ENCODE results near the gene OPRL1.

The OPRL1 gene

DNA sequence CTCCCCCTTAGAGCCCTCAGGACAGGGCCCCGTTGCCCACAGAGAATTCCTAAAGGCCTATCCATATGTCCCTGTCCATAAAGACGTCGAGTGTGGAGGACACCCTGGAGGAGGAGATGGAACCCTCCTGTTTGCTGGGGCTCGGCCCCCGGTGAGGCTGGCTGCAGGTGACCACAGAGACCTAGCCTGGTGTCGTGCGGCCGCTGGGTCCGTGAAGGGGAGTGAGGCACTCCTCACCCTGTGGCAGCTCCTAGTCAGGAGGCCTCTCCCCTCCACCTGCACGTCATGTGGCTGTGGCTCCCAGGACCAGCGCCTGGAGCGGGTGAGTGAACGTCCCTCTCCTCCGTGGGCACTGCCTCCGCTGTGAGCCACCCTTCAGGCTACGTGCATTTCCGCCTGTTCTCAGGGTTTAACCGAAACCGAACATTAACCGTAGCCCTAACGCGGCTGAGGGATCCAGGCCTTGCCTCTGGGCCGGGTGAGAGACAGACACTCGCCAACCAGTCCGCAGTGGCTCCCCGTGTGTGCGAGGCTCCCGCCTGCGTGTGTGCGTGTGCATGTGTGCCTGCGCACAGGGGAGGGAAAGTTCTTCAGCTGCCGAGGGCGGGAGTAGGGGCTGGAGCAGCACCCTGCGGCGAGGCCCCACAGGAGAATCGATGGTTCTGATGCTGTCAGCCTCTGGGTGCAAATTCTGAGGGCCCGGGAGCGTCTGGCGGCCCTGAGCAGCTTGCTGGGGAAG is 22.8 kb upstream of the OPRL1 start:
- no peak for DNase-seq

DNA sequence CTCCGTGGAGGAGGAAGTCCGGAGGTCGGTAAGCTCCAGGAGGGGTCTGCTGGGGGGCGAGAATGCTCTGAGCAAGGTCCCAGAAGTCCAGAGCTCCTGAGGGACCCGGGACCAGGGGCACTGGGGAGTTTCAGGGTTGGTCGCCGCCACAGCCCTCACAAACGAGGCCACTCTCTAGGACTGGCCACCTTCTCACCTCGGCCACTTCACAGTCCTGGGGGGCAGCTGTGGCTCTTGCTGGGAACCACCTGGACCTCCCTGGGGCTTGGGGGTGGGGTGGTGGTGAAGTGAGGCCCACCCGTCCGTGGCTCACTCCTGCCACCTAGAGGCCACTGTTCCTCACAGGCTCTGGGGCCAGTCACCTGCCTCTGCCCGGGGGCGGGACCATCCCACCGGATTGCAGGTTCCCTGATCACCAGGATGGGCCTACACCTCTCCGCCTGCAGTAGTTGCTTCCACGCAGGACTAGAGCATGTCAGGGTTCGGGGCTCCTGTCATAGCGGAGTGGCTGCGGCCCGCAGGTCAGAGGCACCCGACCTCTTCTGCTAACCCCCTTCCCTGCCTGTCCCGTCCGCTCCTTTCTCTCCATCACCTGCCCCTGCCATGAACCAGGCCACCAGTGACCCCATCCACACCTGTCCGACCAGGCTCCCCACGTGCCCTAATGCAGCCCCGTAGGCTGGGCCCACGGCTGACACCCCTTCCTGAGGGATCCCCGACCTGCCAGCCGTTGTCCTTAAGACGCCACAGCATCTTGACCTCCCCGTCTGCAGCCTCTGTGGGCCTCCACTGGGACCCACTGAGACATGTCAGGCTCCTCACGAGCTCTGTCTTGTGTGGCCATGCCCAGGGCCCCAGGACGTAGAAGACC is 22.0 kb upstream of the OPRL1 start:
- peak; percentile 85 for DNase-seq

DNA sequence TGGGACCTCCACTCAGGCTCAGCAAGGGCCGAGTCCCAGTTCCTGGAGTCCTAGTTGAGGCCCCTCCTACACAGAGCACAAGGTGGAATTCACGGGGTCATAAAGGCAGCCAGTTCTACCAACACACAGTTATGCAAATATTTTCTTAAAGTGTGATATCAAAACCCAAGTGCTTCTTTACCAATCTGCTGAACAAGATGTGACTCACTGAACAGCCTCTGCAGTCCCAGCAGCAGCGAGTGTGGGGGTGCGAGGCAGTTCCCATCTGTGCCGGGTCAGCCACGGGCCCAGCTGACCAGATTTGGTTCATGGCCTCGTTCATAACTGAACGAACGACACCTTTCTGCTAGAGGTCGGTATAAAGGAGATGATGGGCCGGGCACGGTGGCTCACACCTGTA is 21.3 kb upstream of the OPRL1 start:
- no peak for DNase-seq

DNA sequence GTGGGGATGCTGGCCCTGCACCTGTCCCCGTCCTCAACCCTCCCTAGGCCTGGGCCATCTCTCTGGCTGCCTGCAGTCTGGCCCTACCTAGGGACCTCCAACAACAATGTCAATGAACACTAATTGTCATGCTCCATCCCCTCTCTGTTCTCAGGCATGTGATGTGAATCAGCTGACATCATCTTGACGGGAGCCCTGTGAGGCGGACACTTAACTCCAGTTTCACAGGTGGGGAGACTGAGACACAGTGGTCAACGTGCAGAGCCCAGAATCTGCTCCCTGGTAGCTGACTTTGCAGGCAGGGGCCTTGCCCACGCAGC is 17.6 kb upstream of the OPRL1 start:
- no peak for DNase-seq

DNA sequence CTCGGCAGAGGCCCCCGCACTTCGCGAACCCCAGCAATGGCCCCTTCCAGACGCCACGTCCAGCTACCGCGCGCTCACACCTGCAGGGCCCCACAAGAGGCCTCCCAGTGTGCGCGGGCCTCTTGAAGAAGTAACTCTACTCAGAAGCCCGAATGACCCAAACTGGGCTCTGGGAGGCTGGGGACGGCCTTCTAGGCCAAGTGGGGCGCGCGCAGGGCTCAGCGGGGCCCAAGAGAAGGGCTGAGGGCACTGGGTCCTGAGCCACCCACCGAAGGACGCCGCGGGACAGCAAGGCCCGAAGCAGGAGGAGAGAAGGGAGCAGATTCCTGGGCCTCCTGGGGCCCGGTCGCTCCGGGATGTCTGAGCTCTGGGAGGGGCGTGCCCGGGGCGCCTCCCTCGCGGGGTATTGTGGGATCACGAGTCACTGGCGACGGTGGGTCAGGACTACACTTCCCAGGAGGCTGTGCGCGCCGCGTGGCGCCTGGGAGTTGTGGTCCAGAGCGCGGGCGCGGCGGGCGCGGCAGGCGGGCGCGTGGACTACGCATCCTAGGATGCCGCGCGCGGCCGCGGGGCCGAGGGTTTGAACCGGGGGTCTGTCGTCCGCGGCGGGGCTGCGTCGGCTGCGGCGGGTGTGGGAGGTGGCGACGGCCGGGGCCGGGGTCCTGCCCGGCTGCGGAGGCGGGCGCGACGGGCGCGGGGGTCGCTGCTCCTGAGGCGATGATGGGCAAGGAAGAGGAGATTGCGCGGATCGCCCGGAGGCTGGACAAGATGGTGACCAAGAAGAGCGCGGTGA is 17.1 kb upstream of the OPRL1 start, which contains the start of gene TCEA2:
TSS of gene TCEA2 (plus strand) at position 603 of the 793 bp plus-strand sequence. CDS start at position 718, 115 bp downstream.
- DNase-seq, result peak; percentile 99

DNA sequence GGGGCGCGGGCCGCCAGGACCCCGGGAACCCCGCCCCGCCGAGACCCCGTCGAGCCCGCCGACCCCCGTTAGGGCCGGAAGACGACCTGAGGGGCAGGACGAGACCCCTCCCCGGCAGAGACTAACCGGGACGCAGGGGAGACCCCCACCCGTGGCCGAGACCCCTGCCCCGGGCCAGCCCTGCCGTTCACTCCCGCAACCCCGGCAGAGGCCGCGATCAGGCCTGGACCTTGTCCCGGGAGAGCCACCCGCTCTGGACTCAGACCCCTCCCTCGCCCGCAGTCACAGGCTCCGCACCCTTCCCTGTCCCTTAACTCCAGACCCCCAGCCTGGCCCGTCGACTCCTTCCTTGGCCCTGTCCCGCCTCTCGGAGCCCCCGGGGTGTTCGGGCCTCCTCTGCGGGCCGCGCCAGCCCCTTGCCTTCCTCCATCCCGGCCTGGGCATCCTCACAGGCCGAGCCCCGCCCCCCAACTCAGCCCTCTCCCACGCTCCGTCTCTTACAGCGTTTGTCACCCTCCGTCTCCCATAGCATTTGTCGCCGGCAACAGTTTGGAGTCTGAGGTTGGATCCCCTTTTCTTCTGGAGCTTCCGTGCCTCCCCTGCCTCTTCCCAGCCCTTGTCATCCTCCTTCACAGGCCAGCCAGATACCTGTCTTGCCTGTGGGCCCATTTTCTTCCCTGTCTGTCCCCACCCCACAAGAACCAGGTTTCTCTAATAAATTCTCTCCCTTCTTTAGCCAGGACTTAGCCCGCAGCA is 16.3 kb upstream of the OPRL1 start:
- peak; percentile 39 for DNase-seq

DNA sequence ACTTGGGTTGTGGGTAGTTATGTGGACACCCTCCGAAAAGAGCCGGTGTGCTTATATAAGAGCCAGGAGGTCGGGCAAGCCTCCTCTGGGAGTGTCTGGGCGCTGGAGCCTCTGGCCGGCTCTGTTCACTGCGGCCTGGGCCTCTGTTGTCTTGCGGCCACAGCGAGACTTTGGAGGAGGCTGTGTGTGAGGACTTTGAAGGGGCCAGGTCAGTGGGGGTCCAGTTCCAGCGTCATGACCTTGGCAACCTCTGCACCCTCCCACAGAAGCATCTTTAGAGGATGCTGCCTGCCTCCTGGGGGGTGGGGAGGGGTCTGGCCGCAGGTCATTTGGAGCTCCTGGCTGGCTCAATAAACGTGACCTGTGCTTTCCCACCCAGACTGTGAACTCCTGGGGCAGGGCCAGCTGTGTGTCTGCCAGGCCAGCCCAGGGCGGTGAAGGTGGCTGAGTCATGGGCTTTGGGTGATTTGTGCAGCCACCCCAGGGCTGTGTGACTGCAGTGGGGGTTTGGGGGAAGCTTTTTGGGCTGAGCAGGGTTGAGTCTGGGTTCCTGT is 15.7 kb upstream of the OPRL1 start:
- no peak for DNase-seq

DNA sequence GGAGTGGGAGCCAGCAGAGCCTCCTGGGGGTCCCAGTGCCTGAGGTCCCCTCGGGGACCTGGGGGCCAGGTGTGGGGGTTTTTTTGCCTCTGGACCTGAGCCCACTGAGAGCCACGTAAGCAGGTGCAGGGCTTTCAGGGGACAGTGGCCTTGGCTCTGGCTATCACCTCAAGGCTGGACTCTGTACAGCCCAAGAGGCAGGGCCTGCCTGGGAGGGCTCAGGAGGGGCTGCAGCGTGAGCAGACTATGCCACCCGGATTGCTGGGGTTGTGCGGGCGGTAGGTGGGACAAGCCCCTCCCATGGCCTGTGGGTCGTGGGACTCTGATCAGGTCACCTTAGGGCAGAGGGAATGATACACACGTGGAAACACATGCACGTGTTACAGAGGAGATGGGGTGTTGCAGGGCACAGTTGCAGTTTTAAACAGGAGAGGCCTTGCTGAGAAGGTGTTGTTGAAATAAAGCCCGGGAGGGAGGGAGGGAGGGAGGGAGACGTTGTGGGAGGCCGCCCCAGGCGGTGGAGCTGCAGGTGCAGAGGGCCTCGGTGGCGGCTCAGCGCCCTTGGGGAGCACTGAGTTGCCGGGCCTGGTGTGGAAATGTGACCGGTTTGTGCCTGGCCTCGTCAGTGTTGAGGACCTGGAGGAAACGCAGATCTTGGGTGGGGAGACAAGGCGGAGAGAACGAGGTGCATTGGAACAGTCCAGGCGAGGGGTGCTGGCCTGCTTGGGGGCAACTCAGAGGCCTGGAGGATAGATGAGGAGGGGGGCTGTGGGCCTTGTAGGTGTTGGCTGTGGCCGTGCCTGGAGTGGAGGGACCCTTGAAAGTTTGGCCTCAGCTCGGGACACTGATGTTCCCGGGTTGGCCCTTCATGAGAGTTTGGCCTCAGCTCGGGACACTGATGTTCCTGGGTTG is 14.6 kb upstream of the OPRL1 start:
- no peak for DNase-seq

DNA sequence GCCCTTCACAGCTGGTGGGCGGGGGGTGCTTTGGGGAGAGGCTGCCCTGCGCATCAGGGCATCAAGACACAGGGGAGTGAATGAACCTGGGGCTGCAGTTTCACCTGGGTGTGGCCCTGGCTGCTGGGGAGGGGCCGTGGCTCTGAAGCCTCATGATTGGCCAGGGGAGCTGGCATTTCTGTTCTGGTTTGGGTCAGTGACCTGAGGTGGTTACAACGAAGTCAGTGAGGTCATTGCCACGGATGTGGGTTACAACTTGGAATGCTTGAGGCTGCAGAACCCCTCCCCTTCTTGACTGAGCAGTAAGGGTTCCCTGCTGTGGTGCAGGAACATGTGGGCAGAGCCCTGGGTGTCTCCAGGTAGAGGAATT is 13.9 kb upstream of the OPRL1 start:
- no peak for DNase-seq

DNA sequence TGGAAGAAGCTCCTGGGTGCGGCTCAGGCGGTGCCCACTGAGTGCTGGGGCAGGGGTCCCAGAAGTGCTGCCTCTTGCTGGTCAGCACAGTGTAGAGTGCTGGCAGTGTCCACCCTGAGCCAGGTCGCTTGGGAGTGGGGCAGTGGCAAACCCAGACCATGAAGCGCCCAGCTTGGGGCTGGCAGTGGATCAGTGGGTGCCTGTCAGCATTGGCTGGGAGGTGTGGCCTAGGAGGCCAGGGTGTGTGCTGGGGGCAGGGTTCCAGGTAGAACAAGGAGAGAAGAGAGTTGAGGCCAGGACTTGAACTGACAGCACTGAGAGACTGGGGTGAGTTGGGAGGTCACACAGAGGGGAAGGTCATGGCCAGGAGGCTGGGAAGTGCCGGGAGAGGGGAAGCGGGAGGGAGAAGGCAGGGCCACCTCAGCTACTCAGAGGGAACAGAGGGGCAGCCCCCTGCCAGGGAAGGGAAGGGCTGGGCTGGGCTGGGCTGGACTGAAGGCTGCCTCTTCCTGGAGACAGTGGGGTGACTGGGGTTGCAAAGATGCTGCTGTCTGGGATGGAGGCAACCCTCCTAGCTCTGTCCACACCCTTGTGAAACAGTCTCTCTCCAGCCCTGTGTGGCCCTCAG is 12.8 kb upstream of the OPRL1 start:
- no peak for DNase-seq

DNA sequence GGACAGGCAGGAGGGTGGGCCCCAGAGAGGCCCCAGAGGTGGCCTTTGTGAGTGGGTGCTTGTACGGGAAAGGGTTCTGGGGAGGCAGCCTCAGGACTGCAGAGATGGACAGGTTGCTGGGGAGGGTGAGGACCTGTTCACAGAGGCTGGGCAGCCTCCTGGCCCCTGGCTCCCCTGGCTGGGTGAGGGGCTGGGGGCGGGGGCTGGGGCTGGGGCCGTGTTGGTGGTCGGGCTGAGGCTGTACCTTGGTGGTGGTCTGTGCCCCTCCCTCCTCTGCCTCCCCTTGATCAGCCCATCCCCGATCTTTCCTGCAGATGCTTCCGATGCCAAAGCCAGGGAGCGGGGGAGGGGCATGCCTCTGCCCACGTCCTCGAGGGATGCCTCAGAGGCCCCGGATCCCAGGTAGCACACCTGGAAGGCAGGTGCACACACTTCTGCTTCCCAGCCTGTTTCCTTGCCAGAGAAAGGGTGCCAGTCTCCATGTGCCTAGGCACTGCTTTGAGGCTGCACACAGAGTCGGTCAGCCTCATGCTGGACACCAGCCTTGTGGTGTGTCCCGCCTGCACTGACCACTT is 12.1 kb upstream of the OPRL1 start:
- no peak for DNase-seq

DNA sequence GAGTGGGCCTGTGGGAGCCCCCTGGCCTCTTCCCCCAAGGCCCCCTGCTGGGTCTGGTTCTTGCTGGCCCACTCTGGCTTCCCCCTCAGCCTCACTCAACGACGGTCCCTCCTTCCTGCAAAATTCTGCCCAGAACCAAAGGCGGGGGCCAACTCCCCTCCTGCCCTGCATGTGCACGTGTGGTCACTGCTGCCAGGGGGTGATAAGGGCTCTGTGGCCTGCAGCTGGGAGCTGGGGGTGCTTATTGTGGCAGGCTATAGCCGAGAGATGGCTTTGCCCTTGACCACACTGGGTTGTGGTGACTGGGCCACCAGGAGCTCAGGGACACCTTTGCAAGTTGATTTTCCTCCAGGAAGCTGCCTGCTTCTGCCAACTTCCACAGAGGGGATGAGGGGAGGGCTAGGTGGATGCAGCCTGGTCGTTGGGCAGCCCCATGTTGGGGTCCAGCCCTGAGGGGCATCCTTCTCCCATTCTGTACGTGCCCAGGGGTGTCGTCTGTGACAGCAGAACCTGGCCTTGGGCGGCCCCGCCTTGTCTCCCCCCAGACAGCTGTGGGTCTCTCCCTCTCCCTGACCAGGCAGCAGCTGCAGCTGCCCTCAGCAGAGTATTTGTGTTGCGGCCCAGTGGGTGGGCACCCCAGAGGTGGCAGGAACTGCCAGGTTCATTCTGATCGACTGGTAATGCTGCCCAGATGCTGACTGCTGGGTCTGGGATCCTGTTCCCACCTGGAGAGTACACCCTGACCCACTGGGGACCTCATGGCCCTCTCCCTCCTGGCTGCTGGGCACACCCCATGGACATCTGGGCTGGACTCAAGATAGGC is 11.3 kb upstream of the OPRL1 start:
- no peak for DNase-seq

DNA sequence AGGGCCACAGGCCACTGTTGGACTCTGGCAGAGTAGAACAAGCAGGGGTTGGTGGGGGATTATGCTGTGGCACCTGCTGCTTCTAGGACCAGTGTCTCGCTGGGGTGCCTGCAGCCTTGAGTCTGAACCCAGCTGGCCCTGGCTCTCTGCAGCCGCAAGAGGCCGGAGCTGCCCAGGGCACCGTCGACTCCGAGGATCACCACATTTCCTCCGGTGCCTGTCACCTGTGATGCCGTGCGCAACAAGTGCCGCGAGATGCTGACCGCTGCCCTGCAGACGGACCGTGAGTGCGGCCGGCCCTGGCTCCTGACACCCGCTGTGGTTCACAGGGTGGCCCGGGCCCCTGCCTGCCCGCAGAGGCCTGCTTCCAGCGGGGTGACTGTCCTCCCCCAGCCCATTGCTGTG is 10.7 kb upstream of the OPRL1 start:
- DNase-seq, result no peak

DNA sequence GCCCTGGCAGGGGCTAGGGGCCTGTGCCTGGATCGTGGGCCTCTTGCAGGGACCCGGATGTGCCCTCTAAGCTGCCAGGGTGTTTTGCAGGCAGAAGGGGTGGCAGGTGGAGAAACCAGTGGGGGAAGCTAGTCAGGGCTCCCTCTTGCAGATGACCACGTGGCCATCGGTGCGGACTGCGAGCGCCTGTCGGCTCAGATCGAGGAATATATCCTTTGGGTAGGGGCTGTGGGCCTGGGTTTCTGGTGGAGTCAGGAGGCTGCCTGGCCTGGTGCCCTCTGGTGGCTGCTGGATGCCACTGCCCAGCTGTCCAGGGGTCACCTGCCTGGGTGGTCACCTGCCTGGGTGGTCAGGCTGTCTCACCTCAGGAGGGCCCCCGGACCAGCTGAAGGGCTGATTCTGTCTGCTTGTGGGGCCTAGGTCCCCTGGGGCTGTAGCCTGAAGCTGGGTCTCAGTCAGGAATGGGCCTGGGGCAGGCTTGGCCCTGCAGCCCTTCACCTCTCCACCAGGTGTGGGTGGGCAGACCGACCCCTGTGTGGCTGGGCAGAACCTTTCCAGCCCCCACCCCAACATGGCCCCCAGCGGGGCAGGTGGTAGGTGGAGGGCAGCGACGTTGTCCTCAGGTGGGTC is 10.2 kb upstream of the OPRL1 start:
- DNase-seq, result peak; percentile 66

DNA sequence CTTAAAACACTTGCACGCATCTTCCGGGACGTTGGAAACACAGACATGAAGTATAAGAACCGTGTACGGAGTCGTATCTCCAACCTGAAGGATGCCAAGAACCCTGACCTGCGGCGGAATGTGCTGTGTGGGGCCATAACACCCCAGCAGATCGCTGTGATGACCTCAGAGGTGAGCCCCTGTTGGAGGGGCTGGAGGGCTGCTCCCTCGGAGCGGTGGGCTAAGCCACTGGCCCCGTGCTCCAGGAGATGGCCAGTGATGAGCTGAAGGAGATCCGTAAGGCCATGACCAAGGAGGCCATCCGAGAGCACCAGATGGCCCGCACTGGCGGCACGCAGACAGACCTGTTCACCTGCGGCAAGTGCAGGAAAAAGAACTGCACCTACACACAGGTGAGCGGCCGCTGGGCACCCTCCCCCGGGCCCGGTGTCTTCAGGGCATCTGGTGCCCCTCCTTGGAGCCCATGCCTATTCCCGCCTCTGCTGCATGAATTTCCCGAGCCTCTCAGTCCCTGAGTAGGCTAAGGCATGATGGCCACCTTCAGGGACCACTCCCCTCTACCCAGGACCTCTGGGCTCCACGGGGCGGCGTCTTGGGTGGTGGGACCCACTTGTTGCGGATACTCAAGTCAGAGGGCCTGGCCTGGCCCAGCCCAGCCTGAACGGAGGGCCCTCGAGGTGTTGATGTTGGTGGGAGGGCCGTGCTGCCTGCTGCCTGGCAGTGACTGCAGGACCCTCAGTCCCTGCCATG is 9.5 kb upstream of the OPRL1 start:
- DNase-seq, result no peak

DNA sequence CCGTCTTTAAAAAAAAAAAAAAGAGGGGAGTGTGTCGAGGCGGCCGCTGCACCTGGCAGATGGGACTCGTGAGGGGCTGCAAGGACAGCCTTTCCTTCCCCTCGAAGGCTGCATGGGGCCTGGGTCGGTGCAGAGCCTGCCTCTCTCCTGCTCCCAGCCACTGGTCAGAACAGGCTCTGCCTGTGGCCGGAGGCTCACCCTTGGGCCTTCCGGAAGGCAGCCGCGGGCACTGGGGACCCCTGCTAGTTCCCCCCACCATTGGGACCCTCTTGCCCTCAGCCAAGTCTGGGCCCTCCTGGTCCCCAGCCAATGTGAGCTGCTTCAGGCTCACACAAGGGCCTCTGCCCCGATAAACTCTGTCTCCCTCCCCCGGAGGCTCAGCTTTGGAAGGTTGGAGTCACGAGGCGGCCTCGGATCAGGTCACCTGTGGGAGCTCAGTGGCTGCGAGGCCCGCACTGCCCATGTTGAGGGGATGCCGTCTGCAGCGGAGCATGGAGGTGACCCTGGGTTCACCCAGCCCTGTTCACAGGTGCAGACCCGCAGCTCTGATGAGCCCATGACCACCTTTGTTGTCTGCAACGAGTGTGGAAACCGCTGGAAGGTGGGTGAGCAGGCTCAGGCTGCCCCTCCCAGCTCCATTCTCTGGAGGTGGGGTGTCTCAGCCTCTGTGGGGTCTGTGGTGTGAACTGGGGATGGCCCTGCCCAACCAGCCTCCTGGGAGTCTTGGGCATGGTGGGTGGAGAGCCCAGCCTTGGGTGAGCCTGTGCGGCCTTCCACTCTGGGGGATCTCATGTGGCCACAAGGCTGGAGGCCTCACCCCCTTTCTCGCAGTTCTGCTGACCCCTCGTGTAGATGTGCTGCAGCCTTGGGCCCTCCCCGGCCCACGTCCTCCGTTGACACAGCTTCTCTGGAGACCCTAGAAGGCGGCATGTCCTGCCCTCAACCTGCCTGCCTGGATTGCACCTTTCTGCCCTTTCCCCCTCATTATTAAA is 8.2 kb upstream of the OPRL1 start:
- DNase-seq, result no peak

DNA sequence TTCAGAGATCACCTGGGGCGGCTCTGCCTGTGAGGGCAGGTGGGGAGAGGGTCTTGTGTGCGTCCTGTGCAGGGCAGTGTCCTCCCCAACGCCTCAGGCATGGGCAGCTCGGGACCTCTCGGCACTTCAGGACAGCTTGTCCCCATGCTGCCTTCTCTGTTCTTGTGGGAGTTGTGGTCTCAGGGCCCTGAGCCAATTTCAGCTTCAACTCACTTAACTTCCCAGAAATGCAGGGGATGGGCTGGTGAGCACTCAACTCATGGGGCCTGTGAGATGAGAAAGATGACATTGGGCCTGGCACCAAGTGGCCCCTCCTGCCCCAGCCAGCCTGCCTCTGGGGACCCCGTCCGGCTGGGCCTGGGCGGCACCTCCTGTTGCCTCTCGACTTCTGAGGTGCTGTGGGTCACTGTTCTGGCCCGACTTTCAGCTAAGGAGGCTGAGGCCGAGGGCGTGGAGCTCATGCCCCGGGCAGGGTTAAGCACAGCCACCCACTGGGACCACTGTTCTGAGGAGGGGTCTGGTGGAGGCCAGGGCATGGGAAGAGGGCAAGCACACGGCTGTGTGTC is 7.3 kb upstream of the OPRL1 start:
- DNase-seq, result no peak

Measured in NCI-H82 (cell line).